Head of caudate nucleus (tissue), 42 donors: ENCODE data around the gene MPV17L.
"Not testable (repeated sequence)": the region's sequence is repeated elsewhere in the genome, so short reads cannot be mapped to it uniquely, and the experiment has no call there.

ENCODE experiments used
- DNase-seq, 42 donors: peaks; one replicate each; pipeline versions ENCODE4 v3.0.0 to v3.0.0-alpha.2; 2020 to 2021; ENCODE audit warnings: mixed read lengths in 7 of 42
- intact Hi-C: fragments of 100-400 bp; cut with DNase I; formaldehyde crosslinking; loops from one replicate; pipeline ENCODE4 v1.15.0; 2022

MPV17L gene

GRCh38 chr16:15404091-15404490 lies 8.5 kb downstream of the MPV17L start:
- intact Hi-C loops, DNase-seq: not testable (repeated sequence)

- intact Hi-C loops = no loop called here
- DNase-seq = no peak
Measured at GRCh38 chr16:15404792-15405191, 9.2 kb downstream of the MPV17L start.

GRCh38 chr16:15407756-15408155 lies 12.2 kb downstream of the MPV17L start:
- DNase-seq, intact Hi-C loops: not testable (repeated sequence)

- intact Hi-C loops, DNase-seq: not testable (repeated sequence)
Measured at GRCh38 chr16:15409476-15409875, 13.9 kb downstream of the MPV17L start.

GRCh38 chr16:15415511-15415985 lies 20.0 kb downstream of the MPV17L start:
- intact Hi-C loops = no loop called here
- DNase-seq = no peak

- DNase-seq = no peak
- intact Hi-C loops = no loop called here
Measured at GRCh38 chr16:15417197-15417596, 21.6 kb downstream of the MPV17L start.

GRCh38 chr16:15418206-15418605 lies 22.7 kb downstream of the MPV17L start:
- intact Hi-C loops = no loop called here
- no peak for DNase-seq

- DNase-seq, intact Hi-C loops: not testable (repeated sequence)
Measured at GRCh38 chr16:15421696-15422095, 26.1 kb downstream of the MPV17L start.

GRCh38 chr16:15422222-15422621 lies 26.7 kb downstream of the MPV17L start:
- DNase-seq = no peak

GRCh38 chr16:15425861-15426260 lies 30.3 kb downstream of the MPV17L start:
- intact Hi-C loops = no loop called here
- DNase-seq = no peak

More at GRCh38 chr16:15422222-15422621, 26.7 kb downstream of the MPV17L start:
- intact Hi-C loops = no loop called here

GRCh38 chr16:15426796-15427195 lies 31.2 kb downstream of the MPV17L start:
- intact Hi-C loops = no loop called here
- DNase-seq = no peak

- peak; percentile 46 to 88 (median 74) for DNase-seq
- intact Hi-C loops = no loop called here
Measured at GRCh38 chr16:15427648-15428239, 32.2 kb downstream of the MPV17L start.

- not testable (repeated sequence) for DNase-seq
- intact Hi-C loops = loop anchor here (5.0 kb wide), 1 partner anchor 121 kb away; no protein-coding TSS in a partner anchor
Measured at GRCh38 chr16:15430884-15431283, 35.3 kb downstream of the MPV17L start.

- intact Hi-C loops = loop anchor here (5.0 kb wide), 1 partner anchor 118 kb away; no protein-coding TSS in a partner anchor
- DNase-seq = peak in 1 of 42 donors; percentile 64
Measured at GRCh38 chr16:15434079-15434424, 38.5 kb downstream of the MPV17L start.

GRCh38 chr16:15434425-15435215 lies 39.1 kb downstream of the MPV17L start, which contains the start of gene BMERB1:
Gene BMERB1 (plus strand): TSS chr16:15434588. CDS start chr16:15434654, 66 bp downstream.
- intact Hi-C loops = loop anchor here (5.0 kb wide), 1 partner anchor 118 kb away; no protein-coding TSS in a partner anchor
- peak; percentile 61 to 95 (median 87) for DNase-seq

- intact Hi-C loops = no loop called here
- peak in 9 of 42 donors; percentile 3 to 29 (median 9) for DNase-seq
Measured at GRCh38 chr16:15435216-15435864, 39.8 kb downstream of the MPV17L start.

- intact Hi-C loops = no loop called here
- no peak for DNase-seq
Measured at GRCh38 chr16:15439102-15439501, 43.5 kb downstream of the MPV17L start.

GRCh38 chr16:15439521-15439920 lies 44.0 kb downstream of the MPV17L start:
- intact Hi-C loops = no loop called here

GRCh38 chr16:15440852-15441251 lies 45.3 kb downstream of the MPV17L start:
- intact Hi-C loops = no loop called here
- no peak for DNase-seq

More at GRCh38 chr16:15439521-15439920, 44.0 kb downstream of the MPV17L start:
- no peak for DNase-seq

- intact Hi-C loops, DNase-seq: not testable (repeated sequence)
Measured at GRCh38 chr16:15442140-15442539, 46.6 kb downstream of the MPV17L start.
